GM12878 (cell line): ENCODE data around the gene PTPRM. TPM values are rescaled to one million over a fixed set of nuclear protein-coding genes. Genes with fewer than 3 reads are reported as not detected.

Experiments used
- ATAC-seq: fragments of 200-7000 bp; cut with Tn5 transposase; 3 replicates; pipeline ENCODE4 v1.9.1; 2020; ENCODE audit warnings: mild to moderate bottlenecking, moderate library complexity
- BruUV-seq: library from RNA; stranded (reverse); fragments of 400-500 nt; replicated peaks from 2 replicates; lab custom pipeline; 2021; lab: Mats Ljungman, UMichigan
- CTCF ChIA-PET: fragments of 300-600 bp; sonication (Branson Sonifier 250); formaldehyde crosslinking; extraction: SDS; loops from one replicate; lab custom pipeline; 2021; ENCODE audit warnings: inconsistent platforms; lab: Yijun Ruan, JAX
- POLR2A ChIA-PET: fragments of 350-600 bp; formaldehyde crosslinking; extraction: SDS; loops from one replicate; lab custom pipeline; 2021; ENCODE audit warnings: inconsistent platforms; lab: Charles Lee
- RAD21 ChIA-PET: fragments of 300-600 bp; sonication (Branson Sonifier 250); formaldehyde crosslinking; loops from one replicate; lab custom pipeline; 2023; ENCODE audit warnings: antibody characterized with exemption; ENCODE audit not compliant: unreplicated experiment; lab: Charles Lee
- SMC1A ChIA-PET: fragments of 300-600 bp; sonication (Branson Sonifier 250); formaldehyde crosslinking; loops from one replicate; lab custom pipeline; 2023; ENCODE audit not compliant: unreplicated experiment, uncharacterized antibody; lab: Charles Lee
- DNase-seq: peaks from one replicate; pipeline ENCODE4 v3.0.0-alpha.2; 2011; ENCODE audit warnings: low read depth, low spot score
- FAIRE-seq: peaks from 3 replicates; lab custom pipeline; 2011; peaks lifted over from hg19 to GRCh38; lab: Jason Lieb, UNC
- H2AFZ ChIP-seq: 2 replicates; pipeline ENCODE4 v1.6.0; 2011; ENCODE audit warnings: low read depth, low read length, control low read depth; ENCODE audit not compliant: control insufficient read depth
- H3K27ac ChIP-seq: 2 replicates; pipeline ENCODE4 v1.5.1; 2011; ENCODE audit warnings: control low read depth; ENCODE audit not compliant: control insufficient read depth, insufficient read depth
- H3K27me3 ChIP-seq, 2 experiments: replicated peaks in 1 of 2; 2 replicates each; pipeline versions ENCODE4 v1.6.0 to v1.6.1; 2011; ENCODE audit warnings: low read length in 1 of 2; ENCODE audit not compliant: control insufficient read depth in 2 of 2, insufficient read depth in 2 of 2
- H3K36me3 ChIP-seq, 2 experiments: 2 replicates each; pipeline ENCODE4 v1.5.1; 2011; ENCODE audit warnings: low read length in 1 of 2; ENCODE audit not compliant: control insufficient read depth in 2 of 2, insufficient read depth in 2 of 2
- H3K4me1 ChIP-seq: 2 replicates; pipeline ENCODE4 v1.6.1; 2011; ENCODE audit warnings: mild to moderate bottlenecking, low read length, moderate library complexity, mixed read lengths; ENCODE audit not compliant: control insufficient read depth, insufficient read depth
- H3K4me2 ChIP-seq: 2 replicates; pipeline ENCODE4 v1.6.0; 2011; ENCODE audit warnings: control low read depth; ENCODE audit not compliant: control insufficient read depth, insufficient read depth
- H3K4me3 ChIP-seq: fragments of 200-600 bp; sonication (generic); 2 replicates; pipeline ENCODE4 v1.5.1; 2016
- H3K79me2 ChIP-seq: 2 replicates; pipeline ENCODE4 v1.6.0; 2011; ENCODE audit warnings: low read length; ENCODE audit not compliant: control insufficient read depth, insufficient read depth
- H3K9ac ChIP-seq: 2 replicates; pipeline ENCODE4 v1.8.0; 2011; ENCODE audit warnings: low read length, control low read depth, mixed read lengths; ENCODE audit not compliant: control insufficient read depth, insufficient read depth
- H3K9me3 ChIP-seq: replicated peaks from 3 replicates; pipeline ENCODE4 v1.5.1; 2011; ENCODE audit warnings: mild to moderate bottlenecking, low read length; ENCODE audit not compliant: control insufficient read depth, insufficient read depth
- H4K20me1 ChIP-seq: 2 replicates; pipeline ENCODE4 v1.6.0; 2011; ENCODE audit not compliant: control insufficient read depth, insufficient read depth
- CBX5 ChIP-seq: sonication (generic); IDR thresholded peaks from 2 replicates; pipeline ENCODE4 v1.6.1; 2016; ENCODE audit warnings: low read depth, moderate library complexity, mild to moderate bottlenecking, inconsistent platforms
- CEBPZ ChIP-seq: fragments of 150-350 bp; IDR thresholded peaks from 2 replicates; pipeline ENCODE4 v1.6.1; 2016; ENCODE audit warnings: low read depth, low read length
- E2F8 ChIP-seq: fragments of 450-650 bp; IDR thresholded peaks from 2 replicates; pipeline ENCODE4 v1.6.1; 2018; ENCODE audit warnings: mild to moderate bottlenecking, low read depth, moderate library complexity; ENCODE audit not compliant: partially characterized antibody
- KLF5 ChIP-seq: fragments of 450-650 bp; IDR thresholded peaks from 2 replicates; pipeline ENCODE4 v1.6.1; 2014; ENCODE audit warnings: mild to moderate bottlenecking; ENCODE audit not compliant: partially characterized antibody
- MXI1 ChIP-seq: fragments of 150-350 bp; IDR thresholded peaks from 2 replicates; pipeline ENCODE4 v1.6.1; 2011; ENCODE audit warnings: low read depth, mild to moderate bottlenecking, inconsistent platforms, low read length, improper control_type of control experiment
- PAX5 ChIP-seq: IDR thresholded peaks from 2 replicates; pipeline ENCODE4 v1.6.1; 2011; ENCODE audit warnings: low read depth, low read length, borderline replicate concordance
- POLR2AphosphoS5 ChIP-seq: IDR thresholded peaks from 2 replicates; pipeline ENCODE4 v1.6.1; 2011; ENCODE audit warnings: mild to moderate bottlenecking, low read length, inconsistent platforms
- ZBTB33 ChIP-seq: fragments of 450-650 bp; IDR thresholded peaks from 2 replicates; pipeline ENCODE4 v1.6.1; 2017; ENCODE audit warnings: mild to moderate bottlenecking
- ZNF622 ChIP-seq: fragments of 450-650 bp; IDR thresholded peaks from 2 replicates; pipeline ENCODE4 v1.6.1; 2017; ENCODE audit warnings: mild to moderate bottlenecking, inconsistent platforms
- WGBS: methylation state at CpG from one replicate; pipeline ENCODE4 v1.1.6; 2016; ENCODE audit warnings: low lambda C conversion rate; ENCODE audit not compliant: insufficient replicate concordance, insufficient coverage; ENCODE audit errors: missing lambda C conversion rate; 5-methylcytosine and 5-hydroxymethylcytosine counted together
- in situ Hi-C: fragments of 300-500 bp; cut with MboI; formaldehyde crosslinking; loops from 9 replicates; pipeline ENCODE4 v1.14.3; 2018; ENCODE audit warnings: mixed read lengths
- intact Hi-C: fragments of 100-400 bp; cut with micrococcal nuclease; formaldehyde crosslinking; loops from one replicate; pipeline ENCODE4 v1.14.2; 2022; ENCODE audit not compliant: unreplicated experiment
- polyA plus RNA-seq, 11 experiments: library from polyadenylated mRNA; depleted of rRNA in 4 of 11; unstranded in 6 of 11; stranded (reverse) in 5 of 11; fragments of >200 nt; fragmentation: Nextera tagmentation in 4 of 11; fragmentation: Illumina TruSeq in 1 of 11; extraction: Ambion mirVana in 4 of 11; extraction: Trizol in 1 of 11; gene quantifications; 1 replicate in 1 of 11; 2 replicates in 10 of 11; pipeline versions ENCODE4 v1.2.1 to v1.2.3, GENCODE V29; 2011 to 2016; ENCODE audit warnings: inconsistent platforms in 2 of 11, missing spikeins in 2 of 11, low read depth in 1 of 11
- total RNA-seq, 4 experiments: library from RNA; depleted of rRNA in 3 of 4; stranded (reverse); fragments of >200 nt in 3 of 4; fragmentation: Illumina TruSeq in 1 of 4; extraction: Trizol in 1 of 4; gene quantifications; 2 replicates each; pipeline versions ENCODE4 v1.2.1 to v1.2.3, GENCODE V29; 2013 to 2021
- TF ChIP-seq, protein P1 (sequence below): fragments of 450-650 bp; conservative IDR thresholded peaks from 2 replicates; pipeline ENCODE4 v1.6.1; 2017; ENCODE audit warnings: mild to moderate bottlenecking, moderate library complexity
- TF ChIP-seq, protein P2 (sequence below): fragments of 450-650 bp; IDR thresholded peaks from 2 replicates; pipeline ENCODE4 v1.6.1; 2016; ENCODE audit warnings: mild to moderate bottlenecking

PTPRM gene
- total and polyA plus RNA-seq, 10 of the 15 experiments (the other 5 are each of a cell fraction or from before 2014, with no cell fraction given), result 0.07 to 22.6 (median 0.60) TPM

- TF ChIP-seq, protein P1, sequence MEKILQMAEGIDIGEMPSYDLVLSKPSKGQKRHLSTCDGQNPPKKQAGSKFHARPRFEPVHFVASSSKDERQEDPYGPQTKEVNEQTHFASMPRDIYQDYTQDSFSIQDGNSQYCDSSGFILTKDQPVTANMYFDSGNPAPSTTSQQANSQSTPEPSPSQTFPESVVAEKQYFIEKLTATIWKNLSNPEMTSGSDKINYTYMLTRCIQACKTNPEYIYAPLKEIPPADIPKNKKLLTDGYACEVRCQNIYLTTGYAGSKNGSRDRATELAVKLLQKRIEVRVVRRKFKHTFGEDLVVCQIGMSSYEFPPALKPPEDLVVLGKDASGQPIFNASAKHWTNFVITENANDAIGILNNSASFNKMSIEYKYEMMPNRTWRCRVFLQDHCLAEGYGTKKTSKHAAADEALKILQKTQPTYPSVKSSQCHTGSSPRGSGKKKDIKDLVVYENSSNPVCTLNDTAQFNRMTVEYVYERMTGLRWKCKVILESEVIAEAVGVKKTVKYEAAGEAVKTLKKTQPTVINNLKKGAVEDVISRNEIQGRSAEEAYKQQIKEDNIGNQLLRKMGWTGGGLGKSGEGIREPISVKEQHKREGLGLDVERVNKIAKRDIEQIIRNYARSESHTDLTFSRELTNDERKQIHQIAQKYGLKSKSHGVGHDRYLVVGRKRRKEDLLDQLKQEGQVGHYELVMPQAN, result no peak
- no peak for TF ChIP-seq ZNF622
- no peak for TF ChIP-seq KLF5
- TF ChIP-seq, all 136 proteins: peak for 0
Measured at GRCh38 chr18:8365006-8365405, 797.9 kb downstream of the PTPRM start (continued).

DNA sequence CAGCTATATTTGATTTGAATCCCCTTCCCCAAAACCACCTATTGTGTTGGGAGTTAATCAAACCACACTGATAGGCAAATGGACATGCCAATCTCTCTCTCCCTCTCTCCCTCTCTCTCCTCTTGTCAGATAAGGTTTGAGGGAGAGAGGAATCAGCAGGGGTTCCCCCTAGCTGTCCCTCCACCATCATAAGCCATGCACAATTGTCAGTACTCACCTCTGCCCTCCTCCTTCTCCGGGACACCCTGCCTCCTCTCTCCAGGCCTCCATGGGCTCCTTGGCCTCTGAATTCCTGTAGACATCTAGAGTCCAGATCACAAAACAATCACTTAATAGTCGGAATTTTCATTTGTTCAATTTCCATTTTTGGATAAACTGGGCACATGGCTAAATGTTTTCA is 798.4 kb downstream of the PTPRM start:
- Histone ChIP-seq H3K4me1 (no peaks in the 10 kb centered on the region), H3K79me2 (no peaks in the 10 kb centered on the region), H3K9me3 (no peaks in the 10 kb centered on the region), H2AFZ (no peak overlapping the region), H4K20me1 (no peaks in the 10 kb centered on the region), H3K4me2 (no peak overlapping the region), H3K36me3 (no peaks in the 10 kb centered on the region), H3K9ac (no peak overlapping the region), H3K4me3 (no peak overlapping the region), H3K27me3 (peaks cover 0 to 4% of the 10 kb centered on the region in 2 experiments), H3K27ac (no peak overlapping the region)
- BruUV-seq, result no TSS peak
- intact Hi-C loops (no loop called here), in situ Hi-C loops (no loop called here)
- SMC1A ChIA-PET, result interaction anchor here (0.6 kb wide), 1 partner anchor 226 kb away, joined by 3 read pairs; no protein-coding TSS in a partner anchor
- no peak for DNase-seq
- FAIRE-seq, result no peak
- RAD21 ChIA-PET, result no interaction called here
- no peak for ATAC-seq
- POLR2A ChIA-PET, result no interaction called here
- 17% methylated on average over 2 of the region's 2 CpGs for WGBS
- CTCF ChIA-PET, result interaction anchor here (1.1 kb wide), 1 partner anchor 24 kb away, joined by 3 read pairs; no protein-coding TSS in a partner anchor
- TF ChIP-seq, protein P2, sequence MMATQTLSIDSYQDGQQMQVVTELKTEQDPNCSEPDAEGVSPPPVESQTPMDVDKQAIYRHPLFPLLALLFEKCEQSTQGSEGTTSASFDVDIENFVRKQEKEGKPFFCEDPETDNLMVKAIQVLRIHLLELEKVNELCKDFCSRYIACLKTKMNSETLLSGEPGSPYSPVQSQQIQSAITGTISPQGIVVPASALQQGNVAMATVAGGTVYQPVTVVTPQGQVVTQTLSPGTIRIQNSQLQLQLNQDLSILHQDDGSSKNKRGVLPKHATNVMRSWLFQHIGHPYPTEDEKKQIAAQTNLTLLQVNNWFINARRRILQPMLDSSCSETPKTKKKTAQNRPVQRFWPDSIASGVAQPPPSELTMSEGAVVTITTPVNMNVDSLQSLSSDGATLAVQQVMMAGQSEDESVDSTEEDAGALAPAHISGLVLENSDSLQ, result no peak
- TF ChIP-seq POLR2AphosphoS5 (no peak), CBX5 (no peak), E2F8 (no peak), ZBTB33 (no peak), MXI1 (no peak), CEBPZ (no peak), PAX5 (no peak)
